ENCODE data around the gene CAPZB.

Gene CAPZB

DNA sequence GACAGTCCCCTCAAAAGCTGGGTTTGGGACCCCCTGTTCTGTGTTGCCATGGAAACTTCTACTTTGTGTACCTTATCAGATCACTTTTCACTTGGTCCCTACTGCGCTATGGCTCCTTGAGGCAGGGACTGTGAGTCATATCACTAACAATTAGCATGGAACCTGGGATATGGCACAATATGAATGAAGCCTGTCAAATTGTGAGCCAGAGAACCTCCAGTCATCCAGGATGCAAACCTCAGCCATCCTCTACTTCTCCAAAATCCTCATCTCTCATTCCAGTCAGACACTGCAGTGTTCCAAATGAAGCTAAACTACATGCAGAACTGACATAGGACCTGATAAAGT lies 11.2 kb upstream of the CAPZB start:
- DNase-seq: no peak

DNA sequence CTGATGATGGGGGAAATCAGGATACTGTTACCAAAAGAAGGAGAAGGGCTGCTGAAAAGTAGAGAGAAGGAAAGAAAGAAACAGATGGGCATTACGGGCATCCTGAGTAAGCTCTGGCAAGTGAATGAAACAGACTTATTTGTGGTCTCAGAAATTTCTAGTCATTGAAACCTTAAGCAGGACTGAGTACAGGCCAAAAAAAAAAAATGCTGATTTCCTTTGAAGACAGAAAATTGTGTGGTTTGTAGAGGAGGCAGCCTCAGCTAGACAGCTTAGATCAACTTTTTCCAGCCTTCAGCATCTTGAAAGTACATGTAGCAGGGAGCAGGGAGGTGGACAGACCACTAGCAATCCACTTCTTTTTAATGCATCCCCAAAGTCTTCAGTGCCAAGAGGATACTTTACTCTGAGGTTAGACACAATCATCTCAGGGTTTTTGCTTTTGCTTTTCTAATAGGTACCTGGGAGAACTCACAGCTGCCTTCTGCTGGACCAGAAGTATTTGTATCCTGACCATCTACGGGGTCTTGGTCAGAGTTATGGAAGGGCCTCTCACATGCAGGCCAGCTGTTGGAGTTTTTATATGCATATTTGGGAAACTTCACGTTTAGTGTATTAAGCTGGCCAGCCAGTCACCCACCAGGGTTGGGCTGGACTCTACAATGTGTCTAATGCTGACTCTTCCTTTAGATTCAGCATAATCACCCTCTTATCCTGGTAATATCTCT lies 10.6 kb upstream of the CAPZB start:
- no peak for DNase-seq

DNA sequence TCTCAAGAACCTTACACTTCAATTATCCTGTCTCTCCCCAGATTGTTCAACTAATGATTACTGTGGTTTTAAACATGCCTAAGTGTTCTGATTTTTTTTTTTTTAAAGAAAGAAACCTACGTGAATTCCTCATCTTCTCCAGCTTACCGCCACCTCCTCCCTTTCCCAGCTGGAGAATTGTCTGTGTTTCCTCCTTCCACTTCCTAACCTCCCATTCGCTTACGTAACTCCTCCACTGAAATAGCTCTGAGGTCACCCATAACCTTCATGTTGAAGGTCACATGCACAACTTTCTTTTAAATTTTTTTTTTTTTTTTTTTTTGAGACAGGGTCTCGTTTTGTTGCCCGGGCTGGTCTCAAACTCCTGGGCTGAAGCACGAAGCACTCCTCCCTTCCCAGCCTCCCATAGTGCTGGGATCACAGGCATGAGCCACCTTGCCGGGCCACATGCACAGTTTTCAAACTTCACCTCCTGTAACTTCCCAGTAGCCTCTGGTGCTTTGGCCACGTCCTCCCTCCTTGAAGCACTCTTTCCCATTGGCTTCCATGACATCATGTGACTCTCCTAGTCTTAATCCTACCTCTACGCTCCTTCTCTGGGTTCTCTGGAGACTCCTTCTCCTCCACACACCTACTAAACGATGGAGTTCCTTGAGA lies 9.8 kb upstream of the CAPZB start:
- DNase-seq: no peak

DNA sequence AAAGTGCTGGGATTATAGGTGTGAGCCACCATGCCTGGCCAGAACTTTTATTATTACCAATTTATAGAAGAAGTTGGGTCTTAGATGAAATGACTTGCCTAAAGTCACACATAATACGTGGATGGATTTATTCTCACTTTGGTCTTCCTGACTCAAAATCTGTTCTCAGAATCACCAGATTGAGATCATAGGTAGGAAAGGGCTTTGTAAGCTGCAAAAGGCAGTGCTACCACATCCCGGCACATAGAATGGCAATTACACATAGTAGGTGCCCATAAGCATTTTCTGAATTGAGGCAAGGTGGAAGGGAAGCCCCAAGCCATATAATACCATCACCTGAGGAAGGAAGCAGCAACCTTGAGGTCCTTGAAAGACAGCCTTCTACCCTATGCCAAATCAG lies 8.2 kb upstream of the CAPZB start:
- DNase-seq: no peak

DNA sequence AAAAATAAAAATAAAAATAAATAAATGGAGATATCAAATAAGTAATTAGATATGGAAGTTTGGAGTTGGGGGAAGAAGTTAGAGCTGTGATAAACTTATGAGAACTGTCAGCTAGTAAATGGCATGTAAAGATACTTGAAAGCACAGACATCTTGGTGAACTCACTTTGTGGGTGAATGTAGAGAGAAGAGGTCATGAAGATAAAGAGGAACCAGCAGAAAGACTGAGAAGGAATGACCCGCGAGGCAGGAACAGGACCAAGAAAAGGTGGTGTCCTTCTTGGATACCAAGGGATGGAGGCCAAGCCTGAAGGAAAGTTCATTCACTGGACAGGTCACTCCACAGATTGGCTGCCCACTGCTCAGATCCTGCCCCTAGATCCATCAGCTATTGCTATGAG lies 4.7 kb upstream of the CAPZB start:
- no peak for DNase-seq

DNA sequence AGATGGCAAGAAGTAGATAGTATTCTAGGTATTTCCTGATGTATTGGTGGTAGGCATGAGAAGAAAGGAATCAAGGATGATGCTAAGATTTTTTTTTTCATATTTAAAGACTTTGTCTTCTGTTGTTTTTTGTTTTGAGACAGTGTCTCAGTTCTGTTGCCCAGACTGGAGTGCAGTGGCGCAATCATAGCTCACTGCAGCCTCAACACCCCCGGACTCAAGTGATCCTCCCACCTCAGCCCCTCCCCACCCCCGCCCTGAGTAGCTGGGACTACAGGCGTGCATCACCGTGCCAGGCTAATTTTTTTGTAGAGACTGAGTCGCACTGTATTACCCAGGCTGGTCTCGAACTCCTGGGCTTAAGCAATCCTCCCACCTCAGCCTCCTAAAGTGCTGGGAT lies 2.8 kb upstream of the CAPZB start:
- no peak for DNase-seq

DNA sequence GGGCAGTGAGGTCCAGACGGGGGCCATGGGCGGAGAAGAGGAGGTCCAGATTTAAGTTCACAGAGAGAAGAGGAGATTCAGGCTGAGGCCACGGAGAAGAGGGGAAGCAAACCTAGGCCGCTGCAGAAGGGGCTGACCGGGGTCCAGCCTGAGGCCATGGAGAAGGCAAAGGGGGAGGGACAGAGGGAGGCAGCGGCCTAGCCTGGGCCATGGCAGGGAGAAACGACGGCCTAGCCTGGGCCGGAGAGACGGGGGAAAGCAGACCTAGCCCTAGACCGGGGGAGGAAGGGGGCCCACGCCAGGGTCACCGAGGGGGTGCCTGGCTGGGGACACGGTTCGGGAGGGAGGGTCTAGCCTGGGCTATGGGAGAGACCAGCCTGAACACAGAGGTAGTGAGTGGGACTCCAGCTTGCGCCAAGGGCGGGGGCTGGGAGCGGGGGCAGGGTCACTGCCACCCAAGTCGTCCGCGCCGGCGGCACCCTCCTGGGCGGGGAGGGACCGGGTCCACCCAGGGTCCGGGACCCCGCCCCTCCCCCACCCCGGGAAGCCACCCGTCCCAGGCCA lies 459 bp downstream of the CAPZB start:
- no peak for DNase-seq

DNA sequence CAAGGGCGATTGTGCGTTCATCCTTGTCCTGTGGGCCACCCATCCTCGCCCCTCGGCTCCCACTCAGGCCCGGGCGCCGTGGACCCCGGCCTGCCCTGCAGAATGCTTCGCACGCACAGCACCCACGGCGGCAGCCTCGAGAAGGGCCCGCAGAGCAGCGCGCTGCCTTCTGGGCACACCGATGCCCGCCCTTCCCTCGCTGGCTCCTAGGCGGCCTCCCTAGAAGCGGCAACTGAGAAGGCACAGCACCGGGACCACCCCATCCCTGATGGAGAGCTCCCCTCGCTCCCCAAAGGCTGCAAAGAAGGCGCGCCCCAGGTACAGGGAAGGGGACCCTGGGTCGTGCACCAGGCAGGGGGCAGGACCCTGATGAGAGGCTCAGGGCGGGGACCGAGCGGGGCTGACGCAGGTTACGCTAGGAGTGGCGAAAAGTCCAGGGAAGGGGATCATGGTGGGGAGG lies 971 bp downstream of the CAPZB start:
- no peak for DNase-seq

DNA sequence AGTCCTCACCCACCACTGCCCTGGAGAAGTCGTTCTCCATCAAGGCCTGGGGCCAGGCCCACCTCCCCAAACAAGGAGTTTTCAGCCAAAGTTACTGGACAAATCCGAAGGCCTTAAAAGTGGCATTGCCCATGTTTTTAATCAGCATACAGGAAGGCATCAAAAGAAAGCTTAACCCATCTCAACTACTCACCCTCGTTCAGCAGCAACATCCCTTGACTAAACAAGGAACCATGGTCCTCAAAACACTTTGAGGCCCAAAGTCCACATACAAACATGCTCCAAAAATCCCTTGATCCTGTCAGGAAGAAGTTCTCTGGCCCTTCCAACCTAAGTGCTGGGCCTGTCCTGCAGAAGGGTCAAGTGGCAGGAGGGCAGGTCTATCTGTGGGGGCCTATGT lies 1.6 kb downstream of the CAPZB start:
- DNase-seq: no peak

DNA sequence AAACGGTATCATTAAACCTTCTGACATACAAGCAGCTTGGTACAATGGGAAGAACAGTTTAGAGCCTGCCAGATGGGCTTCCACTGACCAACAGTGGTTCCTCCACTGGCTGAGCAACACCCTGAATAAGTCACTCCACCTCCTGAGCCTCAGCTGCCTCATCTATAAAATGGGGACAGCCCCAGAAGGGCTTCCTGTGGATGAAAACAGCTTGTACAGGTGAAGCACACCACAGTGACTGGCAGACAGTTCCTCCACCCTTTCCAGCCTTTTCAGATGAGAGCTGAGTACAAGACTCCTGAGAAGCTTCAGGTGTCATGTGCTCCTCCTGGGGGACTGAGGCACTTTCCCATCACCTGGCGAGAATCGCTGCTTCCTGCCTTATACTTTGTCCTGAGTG lies 2.1 kb downstream of the CAPZB start:
- no peak for DNase-seq

DNA sequence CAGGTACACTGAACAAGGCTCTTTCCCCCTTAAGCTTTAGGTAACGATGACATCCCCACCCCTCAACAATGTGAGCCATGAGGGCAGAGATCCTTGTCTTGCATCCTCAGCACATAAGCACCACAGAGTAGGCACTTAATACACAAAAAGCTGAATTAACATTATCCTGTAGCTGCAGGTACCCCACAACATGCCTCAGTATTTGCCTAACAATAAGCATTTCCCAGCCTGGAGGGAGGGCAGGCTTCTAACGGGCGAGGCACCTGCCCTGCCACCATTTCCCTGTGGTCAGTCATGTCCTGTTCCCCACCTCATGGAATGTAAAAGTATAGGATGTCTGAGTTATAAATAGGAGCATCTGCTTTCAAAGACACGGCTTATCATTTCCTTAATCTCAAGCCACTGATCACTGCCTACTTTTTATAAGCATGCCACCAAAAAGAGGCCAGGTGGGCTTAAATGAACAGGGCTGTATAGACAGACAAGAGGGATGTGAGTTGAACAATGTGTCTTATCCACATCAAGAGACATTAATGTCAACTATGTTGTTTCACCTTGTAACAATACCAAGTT lies 3.4 kb downstream of the CAPZB start:
- no peak for DNase-seq

DNA sequence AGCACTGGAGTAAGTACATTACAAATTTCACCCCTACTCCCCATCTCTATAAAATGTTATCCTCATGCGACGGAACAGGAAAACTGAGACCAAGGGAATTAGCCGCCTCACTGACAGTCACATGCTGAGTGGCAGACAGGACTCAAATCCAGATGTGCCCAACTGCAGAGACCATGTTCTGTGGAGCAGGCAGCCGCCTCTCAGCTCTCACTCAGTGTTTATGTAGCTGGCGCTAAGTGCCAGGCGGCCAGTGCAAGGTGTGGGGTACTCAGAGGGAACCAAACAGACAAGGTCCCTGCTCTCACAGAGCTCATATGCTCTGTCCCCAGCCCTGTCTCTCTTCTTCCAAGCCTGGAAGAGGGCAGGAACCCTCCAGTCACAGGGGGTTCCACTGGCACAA lies 5.1 kb downstream of the CAPZB start:
- no peak for DNase-seq

DNA sequence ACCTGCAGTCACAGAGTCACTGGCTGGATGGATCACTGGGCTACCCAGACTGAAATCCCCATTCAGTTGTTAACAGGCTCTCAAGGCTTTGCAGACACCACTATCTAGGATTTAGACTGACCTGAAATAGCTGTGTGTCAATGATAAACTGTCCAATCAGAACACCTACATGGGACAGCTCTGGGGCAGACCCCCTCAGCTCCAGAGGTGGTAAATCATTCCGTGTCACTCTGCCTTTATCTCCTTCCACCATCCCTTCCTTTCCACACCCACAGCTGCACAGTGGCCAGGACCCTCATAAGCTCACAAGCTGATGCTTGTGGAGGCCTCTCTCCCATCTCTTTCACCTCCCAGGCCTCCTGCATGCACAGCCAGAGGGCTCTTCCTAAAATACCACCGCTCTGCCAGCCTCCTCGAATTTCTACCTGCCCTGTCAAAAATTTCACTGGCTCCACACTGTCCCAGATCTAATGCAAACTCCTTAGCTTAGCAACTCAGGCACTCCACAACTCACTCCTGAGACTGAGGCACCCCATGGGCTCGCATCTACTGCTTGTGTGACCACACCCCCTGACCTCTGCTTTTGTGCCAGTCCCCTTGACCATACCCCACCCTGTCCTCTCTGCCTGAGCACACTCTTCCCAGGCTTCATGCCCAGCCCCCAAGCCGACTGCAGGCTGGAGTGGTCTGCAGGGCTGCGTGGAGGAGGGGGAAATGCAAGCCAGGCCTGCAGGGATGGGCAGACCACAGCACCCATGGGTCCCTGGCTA lies 5.8 kb downstream of the CAPZB start:
- no peak for DNase-seq

DNA sequence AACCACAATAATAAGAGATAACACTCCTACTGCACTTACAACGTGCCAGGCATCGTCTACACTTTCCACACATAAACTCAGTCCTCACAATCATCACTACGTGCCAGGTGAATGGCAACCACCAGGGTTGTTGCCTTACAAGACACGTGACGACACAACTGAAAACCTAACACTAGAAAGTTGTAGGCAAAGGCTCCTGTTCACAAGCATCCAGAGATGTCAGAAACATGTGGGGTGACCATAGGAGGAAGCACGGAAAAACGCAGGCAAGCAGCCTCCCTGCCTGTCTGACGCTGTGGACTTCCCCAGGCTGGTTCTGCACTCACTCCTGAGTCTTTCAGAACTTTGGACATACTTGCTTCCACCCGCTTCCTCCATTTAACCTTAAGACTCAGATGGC lies 7.0 kb downstream of the CAPZB start:
- no peak for DNase-seq

DNA sequence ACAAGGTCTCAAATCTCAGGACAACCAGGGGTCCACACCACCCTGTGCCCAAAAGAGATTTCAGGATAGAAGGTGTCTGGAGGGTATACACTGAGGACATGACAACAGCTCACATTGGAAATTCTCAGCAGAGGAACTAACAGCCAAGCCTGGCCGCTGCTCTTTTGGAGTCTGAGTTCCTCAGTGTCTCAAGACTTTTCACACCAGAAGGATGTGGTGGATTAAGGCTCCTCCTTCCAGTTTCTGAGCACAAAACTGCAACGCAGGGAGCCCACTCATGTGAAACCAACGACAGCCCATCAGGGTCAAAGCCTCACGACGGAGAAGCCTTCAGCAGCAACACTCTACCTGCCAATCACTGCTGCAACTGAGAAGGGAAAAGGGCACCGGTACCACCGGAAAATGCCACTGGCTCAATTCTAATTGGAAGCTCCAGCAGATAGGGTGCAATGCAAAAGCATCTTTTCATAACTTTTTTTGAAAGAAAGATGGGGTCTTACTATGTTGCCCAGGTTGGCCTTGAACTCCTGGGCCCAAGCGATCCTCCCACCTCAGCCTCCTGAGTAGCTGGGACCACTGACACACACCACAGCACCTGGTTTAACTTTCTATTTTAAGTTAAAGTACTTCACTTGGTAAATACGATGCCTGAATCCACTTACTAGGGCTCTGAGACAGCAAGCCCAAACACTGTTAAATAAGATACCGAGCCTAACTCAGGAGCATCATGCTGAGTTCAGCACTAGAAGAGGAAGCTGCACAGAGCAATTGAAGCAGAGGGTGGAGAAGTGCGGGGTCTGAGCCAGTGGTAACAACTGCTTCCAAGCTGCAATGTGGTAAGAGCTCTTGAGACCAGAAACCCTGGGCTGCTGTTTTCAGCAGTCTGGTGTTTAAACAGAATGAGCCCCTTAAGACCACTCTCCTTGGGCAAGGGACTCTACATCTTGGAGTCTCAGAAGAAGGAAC lies 7.8 kb downstream of the CAPZB start:
- DNase-seq: no peak

DNA sequence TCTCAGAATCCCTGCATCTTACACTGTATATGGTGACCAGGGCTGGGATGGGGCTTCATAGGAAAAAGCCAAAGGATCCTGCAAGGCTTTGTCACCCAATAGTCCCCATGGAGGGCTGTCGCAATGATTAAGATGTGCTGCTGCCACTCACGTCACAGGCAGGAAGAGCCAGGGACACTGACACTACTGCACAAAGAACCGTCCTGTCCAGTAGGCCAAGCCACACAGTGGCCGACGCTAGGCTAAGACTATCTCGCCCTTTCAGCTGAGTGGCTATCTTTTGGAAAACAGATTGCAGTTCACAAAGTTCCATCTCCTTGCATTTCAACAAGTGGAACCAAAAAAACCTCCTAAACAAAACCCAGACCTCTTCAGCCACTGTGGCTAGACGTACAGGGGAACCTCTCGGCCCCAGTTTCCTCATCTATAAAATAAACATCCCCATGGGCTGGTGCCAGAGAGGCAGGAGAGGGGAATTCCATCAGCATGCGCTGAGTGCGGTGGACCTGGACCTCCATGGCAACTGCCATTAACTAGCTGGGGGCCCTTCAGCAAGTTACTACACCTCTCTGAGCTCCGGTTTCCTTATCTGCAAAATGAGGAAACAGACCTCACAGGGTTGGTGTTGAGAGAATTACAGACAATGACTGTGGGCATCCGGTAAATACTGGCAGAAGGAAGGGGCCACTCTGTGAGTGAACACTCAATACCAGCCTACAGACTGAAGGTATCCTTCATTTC lies 8.7 kb downstream of the CAPZB start:
- no peak for DNase-seq

DNA sequence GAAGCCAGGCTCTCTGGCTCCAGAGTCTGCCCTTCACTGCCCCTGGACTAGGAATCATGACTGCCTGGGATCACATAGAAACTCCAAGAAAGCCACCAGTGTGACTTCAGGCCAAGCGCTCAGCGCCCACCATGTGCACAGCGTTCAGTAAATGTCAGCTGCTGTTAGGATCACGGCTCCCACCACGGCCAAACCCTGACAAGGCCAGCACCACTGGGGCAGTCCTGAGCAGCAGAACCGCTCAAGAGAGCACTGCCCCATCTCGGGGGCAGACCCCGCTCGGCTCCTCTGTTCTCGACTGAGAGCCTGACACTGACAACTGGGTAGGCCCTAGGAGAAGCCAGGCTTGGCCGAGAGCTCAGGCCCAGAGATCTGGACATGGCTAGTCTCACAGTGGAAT lies 10.0 kb downstream of the CAPZB start:
- no peak for DNase-seq

DNA sequence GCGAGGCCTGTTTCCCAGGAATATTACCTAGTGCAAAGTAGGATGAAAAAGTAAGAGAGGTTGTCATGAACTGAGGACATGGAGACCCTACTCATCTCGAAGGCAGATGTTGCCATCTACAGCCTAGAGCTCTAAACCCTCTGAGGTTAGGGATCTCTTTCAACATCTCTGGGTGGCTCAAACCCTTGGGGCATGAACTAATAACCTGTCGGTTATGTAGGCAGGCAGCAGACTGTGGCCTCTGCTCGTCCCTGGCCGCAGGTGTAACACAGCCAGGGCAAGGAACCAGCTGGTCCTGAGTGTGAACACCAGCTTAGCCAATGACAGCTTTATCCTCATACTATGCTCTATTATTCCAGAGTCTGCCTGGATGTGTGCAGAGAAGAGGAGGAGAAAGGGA lies 13.2 kb downstream of the CAPZB start:
- no peak for DNase-seq

DNA sequence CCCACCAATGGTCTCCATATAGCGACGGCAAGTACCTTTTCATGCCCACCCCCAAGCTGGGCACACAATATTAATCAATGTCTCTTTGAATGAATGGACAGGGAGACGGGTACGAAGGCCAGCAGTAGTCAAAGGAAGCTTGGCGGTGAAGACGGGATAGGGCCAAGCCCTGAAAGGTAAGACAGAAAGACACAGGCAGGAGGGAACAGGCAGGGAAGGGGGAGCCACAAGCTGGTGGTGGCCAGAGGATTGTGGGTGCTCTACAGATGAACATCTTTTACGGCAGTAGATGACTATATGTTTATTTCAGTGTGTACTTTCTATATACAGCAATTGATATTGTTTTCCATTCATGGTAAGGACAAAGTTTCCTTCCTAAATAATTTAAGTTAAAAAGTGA lies 16.3 kb downstream of the CAPZB start:
- no peak for DNase-seq

DNA sequence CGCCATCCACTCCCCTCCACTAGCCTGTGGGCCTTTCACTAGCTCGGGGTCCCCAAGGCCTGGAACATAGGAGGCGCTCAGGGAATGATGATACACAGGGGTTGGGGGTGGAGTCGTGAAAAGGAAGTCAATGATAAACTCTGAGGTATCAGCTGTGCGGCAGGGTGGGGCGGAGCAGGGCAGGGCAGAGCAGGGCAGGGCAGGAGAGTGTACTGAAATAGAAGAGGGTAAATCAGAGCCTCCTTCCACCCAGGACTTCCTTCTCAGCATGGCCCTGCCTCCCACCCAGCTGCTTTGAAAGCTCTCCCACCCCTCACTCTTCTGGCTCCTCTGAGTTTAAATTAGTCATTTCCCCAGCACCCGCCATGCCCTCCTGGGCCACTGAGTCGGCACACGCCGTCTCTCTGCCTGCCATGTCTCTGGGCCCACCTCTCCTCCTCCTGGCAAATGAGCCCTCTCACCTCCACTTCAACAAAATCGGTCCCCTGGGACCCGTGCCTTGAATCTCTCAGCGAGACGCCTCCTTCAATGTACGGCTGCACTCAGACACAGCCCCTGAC lies 16.9 kb downstream of the CAPZB start:
- no peak for DNase-seq
